ENCODE results near the gene MYO1B.

Gene MYO1B

GRCh38 chr2:191459158-191459557, 214.0 kb downstream of the MYO1B start:
- H3K4me3 ChIP-seq (ENCODE audit: low read length), result no peak overlapping the region
- no peak for TF ChIP-seq CTCF (conservative IDR thresholded peaks at IDR 0.05; ENCODE audit: low read depth, low read length)
- no peak for DNase-seq (ENCODE audit: low read depth)

- no peak overlapping the region for H3K4me3 ChIP-seq (ENCODE audit: low read length)
- DNase-seq (ENCODE audit: low read depth), result no peak
- TF ChIP-seq CTCF (conservative IDR thresholded peaks at IDR 0.05; ENCODE audit: low read depth, low read length), result no peak
Measured at GRCh38 chr2:191462370-191462769, 217.2 kb downstream of the MYO1B start.

- H3K4me3 ChIP-seq (ENCODE audit: low read length), result no peak overlapping the region
- DNase-seq (ENCODE audit: low read depth), result no peak
- TF ChIP-seq CTCF (conservative IDR thresholded peaks at IDR 0.05; ENCODE audit: low read depth, low read length), result no peak
Measured at GRCh38 chr2:191463790-191464189, 218.6 kb downstream of the MYO1B start.

GRCh38 chr2:191465766-191466420, 220.7 kb downstream of the MYO1B start:
- no peak for DNase-seq (ENCODE audit: low read depth)
- TF ChIP-seq CTCF (conservative IDR thresholded peaks at IDR 0.05; ENCODE audit: low read depth, low read length), result no peak
- no peak overlapping the region for H3K4me3 ChIP-seq (ENCODE audit: low read length)

GRCh38 chr2:191467113-191467512, 221.9 kb downstream of the MYO1B start:
- TF ChIP-seq CTCF (conservative IDR thresholded peaks at IDR 0.05; ENCODE audit: low read depth, low read length), result no peak
- no peak overlapping the region for H3K4me3 ChIP-seq (ENCODE audit: low read length)
- no peak for DNase-seq (ENCODE audit: low read depth)

GRCh38 chr2:191470306-191470705, 225.1 kb downstream of the MYO1B start:
- H3K4me3 ChIP-seq (ENCODE audit: low read length), result no peak overlapping the region
- no peak for DNase-seq (ENCODE audit: low read depth)
- TF ChIP-seq CTCF (conservative IDR thresholded peaks at IDR 0.05; ENCODE audit: low read depth, low read length), result no peak

- no peak overlapping the region for H3K4me3 ChIP-seq (ENCODE audit: low read length)
- no peak for DNase-seq (ENCODE audit: low read depth)
- TF ChIP-seq CTCF (conservative IDR thresholded peaks at IDR 0.05; ENCODE audit: low read depth, low read length), result no peak
Measured at GRCh38 chr2:191474464-191474863, 229.3 kb downstream of the MYO1B start.
